Measurements from ENCODE around the gene CNTD1.

Gene CNTD1

DNA sequence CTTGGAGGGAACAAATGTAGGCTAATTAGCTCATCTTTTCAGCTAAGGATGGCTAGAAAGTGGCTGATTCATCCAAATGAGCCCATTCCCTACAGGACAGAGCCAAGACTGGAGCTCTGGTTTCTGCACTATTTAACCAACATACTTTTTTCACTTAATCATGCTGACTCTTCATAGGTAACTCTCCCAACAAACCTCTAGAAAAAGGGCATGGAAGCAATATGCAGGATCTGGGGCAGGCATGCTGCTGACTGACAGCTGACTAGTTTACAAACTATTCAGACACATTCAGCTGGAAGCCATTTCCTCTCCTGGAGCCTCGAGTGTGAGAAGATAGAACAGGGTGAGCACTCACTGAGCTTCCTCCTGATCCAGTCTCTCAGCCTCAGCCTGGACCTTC is 19.2 kb downstream of the CNTD1 start:
- H3K36me3 Mint-ChIP-seq: peaks cover 100% of the 10 kb centered on the region
- peaks cover 24% of the 10 kb centered on the region for H3K4me1 Mint-ChIP-seq
- DNase-seq (ENCODE audit: low spot score in 2 of 2) (no peak), ATAC-seq (no peak)
- H3K4me3 Mint-ChIP-seq: no peak overlapping the region
- peak overlapping the region; percentile 26 for H3K27ac Mint-ChIP-seq
- no peaks in the 10 kb centered on the region for H3K9me3 Mint-ChIP-seq

DNA sequence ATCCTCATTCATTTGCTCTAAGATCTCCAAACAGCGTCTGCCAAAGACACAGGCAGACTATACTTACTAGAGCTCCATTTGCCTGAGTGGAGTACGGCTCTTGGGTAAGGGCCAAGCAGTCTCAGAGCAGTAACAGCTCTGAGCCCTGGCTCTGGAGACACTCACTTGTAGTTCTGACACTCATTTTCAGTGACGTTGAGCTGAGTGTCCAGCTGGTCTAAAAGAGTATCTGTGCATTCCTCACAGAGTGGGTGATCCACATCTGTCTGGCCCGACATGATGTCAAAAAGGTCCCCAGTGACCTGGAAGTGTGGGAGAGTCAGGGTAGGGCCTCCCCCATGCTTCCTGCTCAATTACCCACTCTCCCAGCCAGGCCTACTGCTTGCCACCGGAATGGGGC is 19.7 kb downstream of the CNTD1 start:
- Mint-ChIP-seq H3K4me3 (no peak overlapping the region), H3K36me3 (peaks cover 95% of the 10 kb centered on the region), H3K9me3 (no peaks in the 10 kb centered on the region), H3K4me1 (peaks cover 29% of the 10 kb centered on the region), H3K27ac (peak overlapping the region; percentile 26)
- DNase-seq (ENCODE audit: low spot score in 2 of 2): no peak
- ATAC-seq: no peak

DNA sequence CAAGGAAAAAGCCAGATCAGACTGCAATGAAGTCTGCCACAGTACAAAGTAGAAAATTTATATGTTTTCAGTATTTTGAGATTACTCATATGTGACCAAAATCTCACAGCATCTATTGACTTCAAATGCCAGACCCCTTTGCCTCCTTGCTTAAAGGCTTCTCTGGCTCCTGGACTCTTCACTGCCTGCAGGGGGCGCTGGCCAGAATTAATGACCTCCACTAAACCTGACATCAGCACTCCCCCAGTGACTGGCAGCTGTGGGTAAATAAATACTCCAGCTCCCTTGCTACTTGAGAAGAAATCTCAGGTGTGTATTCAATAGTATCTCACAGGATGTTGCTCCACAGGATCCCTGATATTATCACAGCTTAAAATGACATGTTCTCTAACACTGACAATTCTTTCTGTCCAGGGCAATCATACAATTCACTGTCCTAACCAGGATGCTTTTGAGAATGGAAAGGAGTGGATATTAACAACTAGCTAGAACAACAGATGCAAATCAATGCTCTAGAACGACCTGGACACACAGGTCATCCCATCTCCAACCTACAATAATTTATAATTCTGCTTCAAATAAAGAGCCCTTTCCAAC is 21.4 kb downstream of the CNTD1 start:
- H3K9me3 Mint-ChIP-seq: no peaks in the 10 kb centered on the region
- DNase-seq (ENCODE audit: low spot score in 2 of 2) (peak; percentile 59 to 81), ATAC-seq (peak; percentile 60)
- H3K36me3 Mint-ChIP-seq: peaks cover 84% of the 10 kb centered on the region
- peaks cover 41% of the 10 kb centered on the region for H3K4me1 Mint-ChIP-seq
- no peak overlapping the region for H3K27ac Mint-ChIP-seq
- no peak overlapping the region for H3K4me3 Mint-ChIP-seq

GRCh38 chr17:42821176-42821575 is 22.5 kb downstream of the CNTD1 start:
- H3K36me3 Mint-ChIP-seq: peaks cover 73% of the 10 kb centered on the region
- peak overlapping the region; percentile 59 for H3K27ac Mint-ChIP-seq
- no peaks in the 10 kb centered on the region for H3K9me3 Mint-ChIP-seq
- peaks cover 41% of the 10 kb centered on the region for H3K4me1 Mint-ChIP-seq
- no peak for ATAC-seq
- DNase-seq (ENCODE audit: low spot score in 2 of 2): no peak
- H3K4me3 Mint-ChIP-seq: no peak overlapping the region

- ATAC-seq: no peak
- Mint-ChIP-seq H3K4me3 (no peak overlapping the region), H3K36me3 (peaks cover 10% of the 10 kb centered on the region), H3K4me1 (peaks cover 29% of the 10 kb centered on the region), H3K27ac (no peak overlapping the region), H3K9me3 (no peaks in the 10 kb centered on the region)
- DNase-seq (ENCODE audit: low spot score in 2 of 2): no peak
These were observed 28.8 kb downstream of the CNTD1 start for GRCh38 chr17:42827472-42827871.

DNA sequence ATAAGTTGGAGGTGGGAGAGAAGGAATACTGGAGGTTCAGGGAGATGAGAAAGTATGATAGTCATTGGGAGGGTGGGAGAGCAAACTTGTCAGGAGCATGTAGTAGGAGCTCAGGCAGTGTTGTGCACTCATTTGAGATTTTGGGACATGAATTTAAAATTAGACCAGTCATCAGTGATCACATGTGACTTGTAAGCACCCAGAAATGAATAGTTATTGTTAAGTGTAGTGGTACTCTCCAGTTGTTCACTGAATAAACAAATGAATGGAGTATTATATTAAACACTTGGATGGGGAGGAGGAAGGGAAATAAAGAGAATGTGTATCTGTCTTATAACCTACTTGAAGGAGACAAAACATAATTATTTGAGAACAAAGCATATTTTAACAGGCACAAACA is 32.3 kb downstream of the CNTD1 start:
- Mint-ChIP-seq H3K4me3 (no peak overlapping the region), H3K27ac (no peak overlapping the region), H3K9me3 (no peaks in the 10 kb centered on the region)

GRCh38 chr17:42832213-42832933 is 33.7 kb downstream of the CNTD1 start:
- Mint-ChIP-seq H3K36me3 (peaks cover 46% of the 10 kb centered on the region), H3K4me1 (peaks cover 22% of the 10 kb centered on the region), H3K4me3 (peak overlapping the region; percentile 93), H3K9me3 (no peaks in the 10 kb centered on the region), H3K27ac (peak overlapping the region; percentile 98)
- peak; percentile 61 for ATAC-seq
- no peak for DNase-seq (ENCODE audit: low spot score in 2 of 2)

More for the DNA sequence above, 32.3 kb downstream of the CNTD1 start:
- H3K4me1 Mint-ChIP-seq: peaks cover 22% of the 10 kb centered on the region
- DNase-seq (ENCODE audit: low spot score in 2 of 2) (no peak), ATAC-seq (no peak)
- peaks cover 32% of the 10 kb centered on the region for H3K36me3 Mint-ChIP-seq

DNA sequence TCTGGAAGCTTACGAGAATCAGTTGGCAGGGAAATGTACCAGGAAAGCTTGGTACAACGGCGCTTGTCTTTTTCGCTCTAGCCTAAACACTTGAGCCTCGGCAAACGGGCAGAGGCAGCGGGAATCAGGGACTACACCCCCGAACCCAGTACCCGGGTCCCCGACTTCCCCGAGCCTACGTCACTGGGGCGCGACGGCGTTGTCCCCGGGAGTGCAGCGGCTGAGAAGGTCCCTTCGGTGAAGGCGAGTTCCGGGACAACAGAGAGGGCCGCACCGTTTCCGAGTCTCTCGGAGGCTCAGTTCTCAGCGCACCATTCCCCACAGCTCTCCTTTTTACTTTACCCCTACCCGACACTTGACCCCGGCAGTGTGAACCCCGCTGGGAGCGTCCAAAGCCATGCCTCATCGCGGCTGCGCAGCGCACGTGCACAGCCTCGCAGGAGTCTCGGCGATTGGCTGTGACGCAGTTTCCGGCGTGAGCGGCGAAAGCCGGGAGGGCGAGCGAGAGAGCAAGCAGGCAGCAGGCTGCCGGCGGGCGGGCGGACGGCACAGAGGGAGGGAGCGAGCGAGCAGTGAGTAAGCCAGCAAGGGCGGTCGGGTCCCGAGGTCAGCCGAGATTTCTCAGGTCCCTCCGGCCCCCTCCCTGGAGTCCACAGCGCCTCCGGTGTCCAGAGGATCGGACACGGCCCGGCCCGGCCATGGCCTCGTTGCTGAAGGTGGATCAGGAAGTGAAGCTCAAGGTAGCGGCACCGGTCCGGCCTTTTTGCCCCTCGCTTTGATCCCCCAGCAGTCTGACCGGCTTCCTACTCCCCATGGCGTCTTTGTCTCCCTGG is 34.5 kb downstream of the CNTD1 start, which contains the start of gene PSME3:
Gene PSME3, plus strand, starts transcription at position 464 of the 833 bp plus-strand sequence. Its CDS starts 235 bp downstream, at position 699.
- DNase-seq (ENCODE audit: low spot score in 2 of 2): peak; percentile 84 to 95
- no peaks in the 10 kb centered on the region for H3K9me3 Mint-ChIP-seq
- peaks cover 54% of the 10 kb centered on the region for H3K36me3 Mint-ChIP-seq
- peaks cover 22% of the 10 kb centered on the region for H3K4me1 Mint-ChIP-seq
- H3K4me3 Mint-ChIP-seq: peak within 1 kb of the TSS; percentile 93
- ATAC-seq: peak; percentile 94
- H3K27ac Mint-ChIP-seq: peak within 1 kb of the TSS; percentile 98

- no peak for ATAC-seq
- H3K27ac Mint-ChIP-seq: peak overlapping the region; percentile 98
These were observed 35.2 kb downstream of the CNTD1 start for GRCh38 chr17:42833767-42834422.

DNA sequence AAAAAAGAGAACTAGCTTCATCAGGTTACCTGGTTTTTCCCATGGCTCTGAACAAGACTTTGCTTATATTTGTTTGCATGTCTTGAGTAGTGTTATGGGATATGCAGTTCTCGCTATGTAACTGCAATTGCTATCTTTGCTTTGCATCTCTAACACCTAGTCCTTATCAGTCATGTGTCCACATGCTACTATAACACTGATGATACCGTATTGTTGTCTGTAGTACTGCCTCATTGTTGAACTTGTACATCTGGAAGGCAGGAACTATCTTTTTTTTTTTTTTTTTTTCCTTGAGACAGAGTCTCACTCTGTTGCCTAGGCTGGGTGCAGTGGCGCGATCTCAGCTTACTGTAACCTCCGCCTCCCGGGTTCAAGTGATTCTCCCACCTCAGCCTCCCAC is 37.1 kb downstream of the CNTD1 start:
- peaks cover 22% of the 10 kb centered on the region for H3K4me1 Mint-ChIP-seq
- no peak for DNase-seq (ENCODE audit: low spot score in 2 of 2)
- no peak overlapping the region for H3K27ac Mint-ChIP-seq
- H3K36me3 Mint-ChIP-seq: peaks cover 80% of the 10 kb centered on the region
- H3K4me3 Mint-ChIP-seq: no peak overlapping the region
- ATAC-seq: no peak
- no peaks in the 10 kb centered on the region for H3K9me3 Mint-ChIP-seq

More at GRCh38 chr17:42833767-42834422, 35.2 kb downstream of the CNTD1 start:
- Mint-ChIP-seq H3K36me3 (peaks cover 61% of the 10 kb centered on the region), H3K4me3 (peak overlapping the region; percentile 93), H3K4me1 (peaks cover 22% of the 10 kb centered on the region), H3K9me3 (no peaks in the 10 kb centered on the region)
- DNase-seq (ENCODE audit: low spot score in 2 of 2): no peak

GRCh38 chr17:42841975-42842685 is 43.5 kb downstream of the CNTD1 start:
- H3K4me1 Mint-ChIP-seq: peaks cover 32% of the 10 kb centered on the region
- no peaks in the 10 kb centered on the region for H3K9me3 Mint-ChIP-seq
- peaks cover 91% of the 10 kb centered on the region for H3K36me3 Mint-ChIP-seq
- peak overlapping the region; percentile 37 for H3K27ac Mint-ChIP-seq
- no peak overlapping the region for H3K4me3 Mint-ChIP-seq
- DNase-seq (ENCODE audit: low spot score in 2 of 2): no peak
- ATAC-seq: no peak

- H3K27ac Mint-ChIP-seq: no peak overlapping the region
- peaks cover 34% of the 10 kb centered on the region for H3K4me1 Mint-ChIP-seq
- H3K9me3 Mint-ChIP-seq: no peaks in the 10 kb centered on the region
- H3K4me3 Mint-ChIP-seq: no peak overlapping the region
- DNase-seq (ENCODE audit: low spot score in 2 of 2): no peak
- ATAC-seq: no peak
- peaks cover 78% of the 10 kb centered on the region for H3K36me3 Mint-ChIP-seq
These were observed 44.8 kb downstream of the CNTD1 start for GRCh38 chr17:42843358-42843934.

DNA sequence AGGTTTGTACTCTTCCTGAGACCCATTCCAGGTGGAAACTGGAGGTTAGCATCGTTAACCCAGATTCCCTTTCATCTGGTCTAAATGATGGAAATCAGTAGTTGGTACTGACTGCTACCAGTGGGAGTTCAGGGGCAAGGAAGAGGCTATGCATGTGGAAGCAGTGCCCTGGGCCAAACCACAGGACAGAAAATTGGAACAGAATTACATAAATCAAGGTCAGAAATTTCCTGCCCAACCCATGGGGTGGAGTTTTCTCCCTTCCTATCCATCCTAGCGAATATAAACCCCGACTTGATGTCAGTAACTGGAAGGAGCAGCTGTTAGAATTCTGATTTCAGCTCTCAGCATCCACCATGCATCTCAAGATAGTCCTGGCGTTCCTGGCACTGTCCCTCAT is 45.6 kb downstream of the CNTD1 start, which contains the start of gene AOC2:
Gene AOC2, plus strand, starts transcription at position 310 of the 400 bp plus-strand sequence. Its CDS starts 47 bp downstream, at position 357.
- H3K4me1 Mint-ChIP-seq: peaks cover 34% of the 10 kb centered on the region
- ATAC-seq (no peak), DNase-seq (ENCODE audit: low spot score in 2 of 2) (no peak)
- no peaks in the 10 kb centered on the region for H3K9me3 Mint-ChIP-seq
- peaks cover 70% of the 10 kb centered on the region for H3K36me3 Mint-ChIP-seq
- H3K27ac Mint-ChIP-seq: peak within 1 kb of the TSS; percentile 72
- H3K4me3 Mint-ChIP-seq: no peak within 1 kb of the TSS
